Keratinocyte (primary cell): ENCODE measurements around the gene ANKS1B. TPM values are rescaled to one million over a fixed set of nuclear protein-coding genes. Genes with fewer than 3 reads are reported as not detected.

Source experiments
- DNase-seq: peaks from one replicate; pipeline ENCODE4 v3.0.0-alpha.2; 2011; ENCODE audit warnings: low read depth, missing footprints, low spot score
- FAIRE-seq: peaks from 2 replicates; lab custom pipeline; 2011; peaks lifted over from hg19 to GRCh38; lab: Jason Lieb, UNC
- H2AFZ ChIP-seq: 2 replicates; pipeline ENCODE4 v1.6.0; 2012; ENCODE audit warnings: low read length, control low read depth, inconsistent platforms; ENCODE audit not compliant: control insufficient read depth
- H3K27ac ChIP-seq: 2 replicates; pipeline ENCODE4 v1.5.1; 2011; ENCODE audit warnings: low read length; ENCODE audit not compliant: control insufficient read depth, insufficient read depth
- H3K27me3 ChIP-seq: 3 replicates; pipeline ENCODE4 v1.6.0; 2011; ENCODE audit warnings: low read length; ENCODE audit not compliant: control insufficient read depth, insufficient read depth; ENCODE audit errors: extremely low read depth
- H3K36me3 ChIP-seq, 2 experiments: 2 replicates in 1 of 2; 3 replicates in 1 of 2; pipeline ENCODE4 v1.5.1; 2011; ENCODE audit warnings: low read length in 2 of 2, mild to moderate bottlenecking in 1 of 2; ENCODE audit not compliant: control insufficient read depth in 2 of 2, insufficient read depth in 2 of 2; ENCODE audit errors: extremely low read depth in 1 of 2
- H3K4me1 ChIP-seq: 3 replicates; pipeline ENCODE4 v1.5.1; 2011; ENCODE audit warnings: low read length; ENCODE audit not compliant: control insufficient read depth, insufficient read depth; ENCODE audit errors: extremely low read depth
- H3K4me2 ChIP-seq: 3 replicates; pipeline ENCODE4 v1.6.0; 2011; ENCODE audit warnings: low read depth, low read length; ENCODE audit not compliant: control insufficient read depth, insufficient read depth; ENCODE audit errors: extremely low read depth
- H3K4me3 ChIP-seq, 3 experiments: fragments of 200-600 bp in 1 of 3; sonication (generic) in 1 of 3; 2 replicates in 2 of 3; 3 replicates in 1 of 3; pipeline ENCODE4 v1.5.1; 2011 to 2016; ENCODE audit warnings: low read length in 3 of 3, mild to moderate bottlenecking in 3 of 3, control low read depth in 2 of 3, inconsistent platforms in 1 of 3, low read depth in 1 of 3, mixed read lengths in 1 of 3, mixed run types in 1 of 3, moderate library complexity in 1 of 3; ENCODE audit not compliant: control insufficient read depth in 2 of 3, insufficient read depth in 2 of 3; ENCODE audit errors: extremely low read depth in 1 of 3
- H3K79me2 ChIP-seq: 2 replicates; pipeline ENCODE4 v1.6.0; 2012; ENCODE audit warnings: low read length; ENCODE audit not compliant: control insufficient read depth, insufficient read depth
- H3K9ac ChIP-seq: 3 replicates; pipeline ENCODE4 v1.6.0; 2011; ENCODE audit warnings: low read length; ENCODE audit not compliant: control insufficient read depth, insufficient read depth; ENCODE audit errors: extremely low read depth
- H3K9me1 ChIP-seq: 3 replicates; pipeline ENCODE4 v1.6.0; 2011; ENCODE audit warnings: low read length; ENCODE audit not compliant: control insufficient read depth, insufficient read depth; ENCODE audit errors: extremely low read depth
- H3K9me3 ChIP-seq: 2 replicates; pipeline ENCODE4 v1.5.1; 2012; ENCODE audit warnings: low read depth, low read length; ENCODE audit not compliant: control insufficient read depth
- H4K20me1 ChIP-seq: 3 replicates; pipeline ENCODE4 v1.6.0; 2011; ENCODE audit warnings: low read length; ENCODE audit not compliant: control insufficient read depth, insufficient read depth; ENCODE audit errors: extremely low read depth
- EZH2 ChIP-seq: IDR thresholded peaks from one replicate; pipeline ENCODE4 v1.6.1; 2012; ENCODE audit warnings: inconsistent platforms, mild to moderate bottlenecking, low read length, moderate library complexity
- dilution Hi-C: fragments of 300-500 bp; cut with MboI; formaldehyde crosslinking; loops from one replicate; pipeline ENCODE4 v1.7.0; 2020; ENCODE audit warnings: low sequenced_read_pairs; ENCODE audit not compliant: extremely low pct_ligation_motif_present
- polyA plus RNA-seq, 5 experiments: library from polyadenylated mRNA; depleted of rRNA in 3 of 5; stranded (reverse) in 3 of 5; stranded (forward) in 1 of 5; unstranded in 1 of 5; fragments of >200 nt; gene quantifications; 1 replicate in 1 of 5; 2 replicates in 3 of 5; 3 replicates in 1 of 5; pipeline versions ENCODE4 v1.2.1 to v1.2.3, GENCODE V29; 2011 to 2012; ENCODE audit warnings: missing spikeins in 2 of 5, low read depth in 1 of 5, low replicate concordance in 1 of 5
- TF ChIP-seq, protein P1 (sequence below), 3 experiments: IDR thresholded peaks in 1 of 3; conservative IDR thresholded peaks in 1 of 3; optimal IDR thresholded peaks in 1 of 3; 2 replicates in 2 of 3; 3 replicates in 1 of 3; pipeline versions ENCODE3 to v1.5.1; 2011; ENCODE audit warnings: low read length in 3 of 3, mild to moderate bottlenecking in 3 of 3, moderate library complexity in 2 of 3, control low read depth in 1 of 3, inconsistent platforms in 1 of 3; ENCODE audit not compliant: insufficient read depth in 2 of 3; ENCODE audit errors: extremely low read depth in 1 of 3

Gene ANKS1B
- polyA plus RNA-seq, 1 donor (not counting 4 experiments of a cell fraction or from before 2014, with no cell fraction given) = not detected

DNA sequence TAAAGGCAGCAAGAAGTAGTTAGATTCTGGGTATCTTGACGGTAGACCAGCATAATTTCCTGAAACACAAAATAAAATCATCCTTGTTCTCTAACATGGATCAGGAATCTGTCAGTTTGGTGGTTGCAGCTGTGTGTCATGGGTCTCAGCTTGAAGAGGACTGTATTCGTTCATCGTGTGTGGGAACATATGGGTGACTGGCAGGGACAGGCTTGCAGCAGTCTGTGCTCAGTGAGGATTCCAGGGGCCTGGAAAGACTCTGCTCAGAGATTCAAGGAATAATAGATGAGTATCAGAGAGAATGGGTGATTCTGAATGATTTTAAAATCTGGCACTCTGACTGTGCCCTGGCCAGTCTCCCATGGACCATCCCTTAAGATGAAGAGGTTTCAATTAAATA is 918.0 kb downstream of the ANKS1B start:
- Histone ChIP-seq H3K79me2 (no peaks in the 10 kb centered on the region), H3K4me2 (no peak overlapping the region), H3K27me3 (no peaks in the 10 kb centered on the region), H3K4me3 (no peak overlapping the region), H2AFZ (no peak overlapping the region), H3K9me3 (no peaks in the 10 kb centered on the region), H3K9me1 (no peaks in the 10 kb centered on the region), H3K36me3 (no peaks in the 10 kb centered on the region), H3K27ac (no peak overlapping the region), H4K20me1 (no peaks in the 10 kb centered on the region), H3K9ac (no peak overlapping the region), H3K4me1 (no peaks in the 10 kb centered on the region)
- FAIRE-seq = no peak
- no peak for DNase-seq
- dilution Hi-C loops = no loop called here
- TF ChIP-seq EZH2 = no peak
- TF ChIP-seq, protein P1, sequence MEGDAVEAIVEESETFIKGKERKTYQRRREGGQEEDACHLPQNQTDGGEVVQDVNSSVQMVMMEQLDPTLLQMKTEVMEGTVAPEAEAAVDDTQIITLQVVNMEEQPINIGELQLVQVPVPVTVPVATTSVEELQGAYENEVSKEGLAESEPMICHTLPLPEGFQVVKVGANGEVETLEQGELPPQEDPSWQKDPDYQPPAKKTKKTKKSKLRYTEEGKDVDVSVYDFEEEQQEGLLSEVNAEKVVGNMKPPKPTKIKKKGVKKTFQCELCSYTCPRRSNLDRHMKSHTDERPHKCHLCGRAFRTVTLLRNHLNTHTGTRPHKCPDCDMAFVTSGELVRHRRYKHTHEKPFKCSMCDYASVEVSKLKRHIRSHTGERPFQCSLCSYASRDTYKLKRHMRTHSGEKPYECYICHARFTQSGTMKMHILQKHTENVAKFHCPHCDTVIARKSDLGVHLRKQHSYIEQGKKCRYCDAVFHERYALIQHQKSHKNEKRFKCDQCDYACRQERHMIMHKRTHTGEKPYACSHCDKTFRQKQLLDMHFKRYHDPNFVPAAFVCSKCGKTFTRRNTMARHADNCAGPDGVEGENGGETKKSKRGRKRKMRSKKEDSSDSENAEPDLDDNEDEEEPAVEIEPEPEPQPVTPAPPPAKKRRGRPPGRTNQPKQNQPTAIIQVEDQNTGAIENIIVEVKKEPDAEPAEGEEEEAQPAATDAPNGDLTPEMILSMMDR (optimal IDR thresholded peaks at IDR 0.05 in 1 of 3, IDR thresholded peaks at IDR 0.05 in 1 of 3, conservative IDR thresholded peaks at IDR 0.05 in 1 of 3; ENCODE audit: extremely low read depth in 1 of 3, insufficient read depth in 2 of 3, low read length in 3 of 3) = no peak

DNA sequence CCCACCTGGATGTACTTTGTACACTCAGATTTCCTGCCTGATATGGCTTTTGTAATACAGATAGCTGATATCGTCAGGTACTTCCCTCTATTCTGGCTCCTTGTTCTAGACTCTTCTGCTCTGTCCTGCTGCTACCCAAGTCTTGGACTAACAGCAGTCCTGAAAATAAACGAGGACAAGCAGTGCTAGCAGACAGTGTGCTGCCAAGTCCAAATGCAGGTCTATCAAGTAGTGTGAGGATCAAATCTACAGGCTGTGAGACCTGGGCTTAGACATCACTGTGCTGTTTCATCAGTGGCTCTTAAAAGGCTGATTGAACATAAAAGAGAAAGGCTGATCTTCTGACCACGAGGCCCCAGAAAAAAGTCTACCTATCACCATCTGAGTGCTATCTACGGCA is 921.6 kb downstream of the ANKS1B start:
- H3K27ac ChIP-seq = no peak overlapping the region
- H3K9ac ChIP-seq = no peak overlapping the region
- H3K36me3 ChIP-seq = no peaks in the 10 kb centered on the region
- TF ChIP-seq, protein P1 (optimal IDR thresholded peaks at IDR 0.05 in 1 of 3, IDR thresholded peaks at IDR 0.05 in 1 of 3, conservative IDR thresholded peaks at IDR 0.05 in 1 of 3; ENCODE audit: extremely low read depth in 1 of 3, insufficient read depth in 2 of 3, low read length in 3 of 3) = no peak
- TF ChIP-seq EZH2 = no peak
- no peaks in the 10 kb centered on the region for H4K20me1 ChIP-seq
- H3K4me2 ChIP-seq = no peak overlapping the region
- H3K79me2 ChIP-seq = no peaks in the 10 kb centered on the region
- DNase-seq (no peak), FAIRE-seq (no peak)
- H2AFZ ChIP-seq = no peak overlapping the region
- H3K4me3 ChIP-seq = no peak overlapping the region
- no peaks in the 10 kb centered on the region for H3K9me3 ChIP-seq
- no peaks in the 10 kb centered on the region for H3K27me3 ChIP-seq
- dilution Hi-C loops = no loop called here
- H3K4me1 ChIP-seq = no peaks in the 10 kb centered on the region
- H3K9me1 ChIP-seq = no peaks in the 10 kb centered on the region
